ENCODE data around the gene TPRN. TPM values are rescaled to one million over a fixed set of nuclear protein-coding genes. Genes with fewer than 3 reads are reported as not detected.
"Not testable (repeated sequence)": the region's sequence is repeated elsewhere in the genome, so short reads cannot be mapped to it uniquely, and the experiment has no call there.

Gene TPRN
- 10 to 100 TPM; 12.9 to 18.6 (median 14.1) TPM for polyA plus RNA-seq (ENCODE audit: insufficient read length in 4 of 4)

GRCh38 chr9:137200311-137201204 is at the start of gene TPRN:
Gene TPRN, minus strand, starts transcription at chr9:137200741. Its CDS starts 30 bp downstream, at chr9:137200711.
- peak; percentile 93 to 99 (median 97) for DNase-seq (ENCODE audit: low read depth in 4 of 4, low spot score in 3 of 4)

- no peak for DNase-seq (ENCODE audit: low read depth in 4 of 4, low spot score in 3 of 4)
Measured at GRCh38 chr9:137247916-137248175, 47.3 kb upstream of the TPRN start.

- DNase-seq (ENCODE audit: low read depth in 4 of 4, low spot score in 3 of 4) = no peak
Measured at GRCh38 chr9:137247135-137247915, 46.8 kb upstream of the TPRN start.

- no peak for DNase-seq (ENCODE audit: low read depth in 4 of 4, low spot score in 3 of 4)
Measured at GRCh38 chr9:137245450-137246421, 45.2 kb upstream of the TPRN start.

- no peak for DNase-seq (ENCODE audit: low read depth in 4 of 4, low spot score in 3 of 4)
Measured at GRCh38 chr9:137244486-137245449, 44.2 kb upstream of the TPRN start.

GRCh38 chr9:137243626-137244485 is 43.3 kb upstream of the TPRN start:
- DNase-seq (ENCODE audit: low read depth in 4 of 4, low spot score in 3 of 4) = no peak

GRCh38 chr9:137243266-137243625 is 42.7 kb upstream of the TPRN start:
- DNase-seq (ENCODE audit: low read depth in 4 of 4, low spot score in 3 of 4) = not testable (repeated sequence)

- DNase-seq (ENCODE audit: low read depth in 4 of 4, low spot score in 3 of 4) = no peak
Measured at GRCh38 chr9:137242269-137243203, 42.0 kb upstream of the TPRN start.

GRCh38 chr9:137241490-137242268 is 41.1 kb upstream of the TPRN start:
- DNase-seq (ENCODE audit: low read depth in 4 of 4, low spot score in 3 of 4) = no peak

- peak; percentile 97 to 100 (median 99) for DNase-seq (ENCODE audit: low read depth in 4 of 4, low spot score in 3 of 4)
Measured at GRCh38 chr9:137240841-137241489, 40.4 kb upstream of the TPRN start, which contains the start of gene TUBB4B. Gene TUBB4B, plus strand, starts transcription at chr9:137241287. Its CDS starts 74 bp downstream, at chr9:137241361.

GRCh38 chr9:137240318-137240840 is 39.8 kb upstream of the TPRN start:
- DNase-seq (ENCODE audit: low read depth in 4 of 4, low spot score in 3 of 4) = peak in 2 of 4 donors; percentile 49 to 53

- not testable (repeated sequence) for DNase-seq (ENCODE audit: low read depth in 4 of 4, low spot score in 3 of 4)
Measured at GRCh38 chr9:137239541-137240200, 39.1 kb upstream of the TPRN start.

- DNase-seq (ENCODE audit: low read depth in 4 of 4, low spot score in 3 of 4) = no peak
Measured at GRCh38 chr9:137237759-137238726, 37.5 kb upstream of the TPRN start.

GRCh38 chr9:137236936-137237421 is 36.4 kb upstream of the TPRN start:
- no peak for DNase-seq (ENCODE audit: low read depth in 4 of 4, low spot score in 3 of 4)

Data from right renal pelvis (tissue), 4 donors.